ENCODE results near the gene FOXI1.

The FOXI1 gene

DNA sequence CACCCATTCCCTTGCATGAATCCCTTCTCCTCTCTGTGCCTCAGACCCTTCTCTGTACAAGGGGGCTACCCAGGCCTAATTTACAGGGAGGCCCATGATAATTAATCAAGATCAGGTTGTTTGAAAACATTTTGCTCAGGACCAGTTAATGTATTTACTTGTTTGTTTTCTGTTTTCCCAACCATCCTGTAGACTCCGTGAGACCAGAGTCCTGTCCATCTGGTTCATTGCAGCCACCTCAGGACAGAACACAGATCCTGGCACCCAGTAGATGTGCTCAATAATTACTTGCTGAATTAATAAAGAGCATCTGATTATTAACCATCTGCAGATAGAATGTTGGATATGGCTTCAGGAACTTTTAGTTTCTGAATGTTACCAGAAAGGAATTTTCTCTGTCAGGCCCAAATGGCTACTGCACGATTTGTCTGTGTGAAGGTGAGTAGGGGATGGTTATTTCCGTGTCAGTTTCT lies 27.3 kb downstream of the FOXI1 start:
- no peak for TF ChIP-seq FOXP2 (optimal IDR thresholded peaks at IDR 0.05; ENCODE audit: borderline replicate concordance, extremely low read depth, extremely low read length, insufficient read depth)
- TF ChIP-seq POLR2AphosphoS5 (IDR thresholded peaks at IDR 0.05; ENCODE audit: low read depth, low read length) = no peak
- TF ChIP-seq TAF1 (IDR thresholded peaks at IDR 0.05; ENCODE audit: borderline replicate concordance, insufficient read depth, low read length) = no peak
- no peak for TF ChIP-seq REST (IDR thresholded peaks at IDR 0.05; ENCODE audit: insufficient read depth in 1 of 2, low read depth in 2 of 2, low read length in 2 of 2)
- no peak for TF ChIP-seq SIN3A (IDR thresholded peaks at IDR 0.05; ENCODE audit: borderline replicate concordance, insufficient read depth, low read length)

GRCh38 chr5:170135796-170136490 lies 30.2 kb downstream of the FOXI1 start:
- no peak for TF ChIP-seq FOXP2 (optimal IDR thresholded peaks at IDR 0.05; ENCODE audit: borderline replicate concordance, extremely low read depth, extremely low read length, insufficient read depth)
- no peak for TF ChIP-seq SIN3A (IDR thresholded peaks at IDR 0.05; ENCODE audit: borderline replicate concordance, insufficient read depth, low read length)
- no peak for TF ChIP-seq REST (IDR thresholded peaks at IDR 0.05; ENCODE audit: insufficient read depth in 1 of 2, low read depth in 2 of 2, low read length in 2 of 2)
- TF ChIP-seq POLR2AphosphoS5 (IDR thresholded peaks at IDR 0.05; ENCODE audit: low read depth, low read length) = no peak
- no peak for TF ChIP-seq TAF1 (IDR thresholded peaks at IDR 0.05; ENCODE audit: borderline replicate concordance, insufficient read depth, low read length)

DNA sequence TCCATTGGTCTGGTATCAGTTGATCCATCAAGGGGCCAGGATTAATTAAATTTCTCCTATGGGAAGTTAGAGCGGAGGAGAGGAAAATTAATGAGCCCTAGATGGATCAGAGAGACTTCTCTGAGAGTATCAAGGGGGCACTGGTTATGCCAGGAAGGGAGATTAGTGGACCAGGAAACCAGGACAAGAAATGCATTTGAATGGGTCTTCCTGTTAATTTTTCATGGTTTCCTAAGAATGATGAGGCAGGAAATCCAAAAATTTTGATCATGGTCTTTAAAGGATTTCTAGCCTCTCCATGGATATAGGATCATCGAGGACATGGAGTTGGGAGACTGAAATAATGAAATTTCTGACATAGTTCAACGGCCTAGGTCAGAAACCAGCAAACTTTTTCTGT lies 30.8 kb downstream of the FOXI1 start:
- TF ChIP-seq POLR2AphosphoS5 (IDR thresholded peaks at IDR 0.05; ENCODE audit: low read depth, low read length) (no peak), TAF1 (IDR thresholded peaks at IDR 0.05; ENCODE audit: borderline replicate concordance, insufficient read depth, low read length) (no peak), FOXP2 (optimal IDR thresholded peaks at IDR 0.05; ENCODE audit: borderline replicate concordance, extremely low read depth, extremely low read length, insufficient read depth) (no peak), SIN3A (IDR thresholded peaks at IDR 0.05; ENCODE audit: borderline replicate concordance, insufficient read depth, low read length) (no peak), REST (IDR thresholded peaks at IDR 0.05; ENCODE audit: insufficient read depth in 1 of 2, low read depth in 2 of 2, low read length in 2 of 2) (no peak)

- TF ChIP-seq SIN3A (IDR thresholded peaks at IDR 0.05; ENCODE audit: borderline replicate concordance, insufficient read depth, low read length) (no peak), POLR2AphosphoS5 (IDR thresholded peaks at IDR 0.05; ENCODE audit: low read depth, low read length) (no peak), REST (IDR thresholded peaks at IDR 0.05; ENCODE audit: insufficient read depth in 1 of 2, low read depth in 2 of 2, low read length in 2 of 2) (no peak), FOXP2 (optimal IDR thresholded peaks at IDR 0.05; ENCODE audit: borderline replicate concordance, extremely low read depth, extremely low read length, insufficient read depth) (no peak), TAF1 (IDR thresholded peaks at IDR 0.05; ENCODE audit: borderline replicate concordance, insufficient read depth, low read length) (no peak)
Observed at GRCh38 chr5:170137694-170138214, 32.1 kb downstream of the FOXI1 start.
